Tracheal epithelial cell (primary cell): ENCODE measurements around the gene NDNF. TPM values are rescaled to one million over a fixed set of nuclear protein-coding genes. Genes with fewer than 3 reads are reported as not detected.

ENCODE experiments used
- total RNA-seq: library from RNA; depleted of rRNA; stranded (reverse); fragments of >200 nt; gene quantifications from 2 replicates; pipeline ENCODE4 v1.2.1, GENCODE V29; 2014

The NDNF gene, protein sequence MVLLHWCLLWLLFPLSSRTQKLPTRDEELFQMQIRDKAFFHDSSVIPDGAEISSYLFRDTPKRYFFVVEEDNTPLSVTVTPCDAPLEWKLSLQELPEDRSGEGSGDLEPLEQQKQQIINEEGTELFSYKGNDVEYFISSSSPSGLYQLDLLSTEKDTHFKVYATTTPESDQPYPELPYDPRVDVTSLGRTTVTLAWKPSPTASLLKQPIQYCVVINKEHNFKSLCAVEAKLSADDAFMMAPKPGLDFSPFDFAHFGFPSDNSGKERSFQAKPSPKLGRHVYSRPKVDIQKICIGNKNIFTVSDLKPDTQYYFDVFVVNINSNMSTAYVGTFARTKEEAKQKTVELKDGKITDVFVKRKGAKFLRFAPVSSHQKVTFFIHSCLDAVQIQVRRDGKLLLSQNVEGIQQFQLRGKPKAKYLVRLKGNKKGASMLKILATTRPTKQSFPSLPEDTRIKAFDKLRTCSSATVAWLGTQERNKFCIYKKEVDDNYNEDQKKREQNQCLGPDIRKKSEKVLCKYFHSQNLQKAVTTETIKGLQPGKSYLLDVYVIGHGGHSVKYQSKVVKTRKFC
- not detected in 2 replicates for total RNA-seq

DNA sequence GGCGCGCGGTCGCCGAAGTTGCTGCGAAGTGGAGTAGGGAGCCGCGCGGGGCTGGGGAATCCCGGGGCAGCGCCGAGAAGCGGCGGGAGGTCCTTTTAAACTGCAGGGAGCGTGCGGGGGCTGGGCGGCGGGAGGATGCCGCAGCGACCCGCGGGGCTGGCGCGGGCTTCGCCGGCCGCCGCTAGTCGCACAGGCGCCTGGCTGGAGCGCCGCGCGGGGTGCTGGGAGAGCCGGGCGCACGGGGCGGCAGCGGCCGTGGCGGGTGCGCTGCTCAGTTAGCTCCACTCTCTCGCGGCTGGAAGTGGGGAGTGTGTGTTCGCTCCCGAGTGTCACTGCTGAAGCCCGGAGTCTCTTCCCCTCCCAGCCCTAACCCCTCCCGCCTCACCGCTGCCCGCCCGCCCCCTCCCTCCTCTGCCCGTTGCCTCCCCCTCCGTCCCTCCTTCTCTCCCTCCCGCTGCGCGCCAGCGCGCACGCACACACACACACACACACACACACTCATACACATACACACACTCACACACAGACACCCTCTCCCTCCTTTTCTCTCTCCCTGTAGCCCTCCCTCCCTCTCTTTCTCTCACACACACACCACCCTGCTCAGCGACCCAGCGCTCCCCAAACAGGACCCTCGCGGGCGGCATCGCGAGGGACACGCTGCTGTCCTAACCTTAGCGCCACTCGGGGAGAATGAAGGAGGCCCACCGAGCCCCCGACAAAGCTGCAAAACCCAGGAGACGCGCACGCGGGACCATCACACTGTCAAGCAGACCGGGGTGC is at the start of gene NDNF:
NDNF (minus strand) TSS at position 312 of the 780 bp plus-strand sequence. CDS start 26,698 bp downstream, outside the sequence.

Other genes starting within 250 kb of the NDNF start
- gene PRDM5, start 149.8 kb downstream of the NDNF start, total RNA-seq, result 4.1 and 10.0 TPM in 2 replicates
- gene TNIP3, start 91.8 kb upstream of the NDNF start, total RNA-seq, result 0.48 TPM in 1 of 2 replicates, not detected in the other